ENCODE measurements around the gene COL16A1. TPM values are rescaled to one million over a fixed set of nuclear protein-coding genes. Genes with fewer than 3 reads are reported as not detected.

The COL16A1 gene
- total RNA-seq, 1 experiment from 2014 or later, result 0.50 TPM

DNA sequence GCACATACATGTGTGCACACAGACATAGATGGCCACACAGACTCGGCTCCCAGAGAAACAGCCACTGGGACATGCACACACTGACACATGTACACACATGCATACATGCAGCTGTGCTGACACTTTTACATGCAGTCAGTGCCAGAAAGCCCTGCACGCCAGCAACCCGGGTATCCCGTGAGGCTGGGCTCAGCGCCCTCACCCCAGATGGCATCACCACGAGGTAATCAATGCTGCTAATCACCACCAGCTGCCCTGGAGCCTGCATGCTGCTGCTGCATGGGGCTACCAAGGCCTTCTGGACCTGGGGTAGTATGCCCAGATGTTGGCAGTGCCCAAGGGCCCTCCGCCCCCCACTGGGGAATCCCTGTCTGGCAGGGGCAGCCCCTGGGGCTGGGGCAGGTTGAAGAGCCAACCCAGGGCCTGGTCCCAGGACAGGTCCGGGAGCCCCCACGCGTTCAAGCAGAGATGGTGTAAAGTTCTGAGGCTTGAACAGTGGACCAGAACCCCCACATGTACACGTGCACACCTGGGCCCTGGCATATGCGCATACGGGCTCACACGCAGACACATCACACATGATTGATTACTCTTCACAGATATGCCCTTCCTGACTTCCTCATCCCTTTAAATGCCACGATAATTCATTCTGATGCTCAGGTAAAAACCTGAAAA is 2.7 kb upstream of the COL16A1 start:
- no peak overlapping the region for H3K4me3 Mint-ChIP-seq (ENCODE audit: unreplicated experiment)
- POLR2A ChIA-PET, result no interaction called here
- no peaks in the 10 kb centered on the region for H3K9me3 ChIP-seq
- H3K9me3 Mint-ChIP-seq (ENCODE audit: unreplicated experiment), result no peaks in the 10 kb centered on the region
- no peaks in the 10 kb centered on the region for H3K27me3 ChIP-seq (replicated peaks; ENCODE audit: control insufficient read depth, insufficient read depth, low read length)
- no peak overlapping the region for H3K27ac Mint-ChIP-seq (ENCODE audit: unreplicated experiment)
- DNase-seq, result no peak
- H3K36me3 ChIP-seq (ENCODE audit: control insufficient read depth, insufficient read depth, low read length), result no peaks in the 10 kb centered on the region
- no peaks in the 10 kb centered on the region; the same call in 1 of the 2 replicates for H3K4me1 ChIP-seq
- BruUV-seq (replicated peaks), result no TSS peak
- H3K27me3 Mint-ChIP-seq (ENCODE audit: insufficient read depth, unreplicated experiment), result no peaks in the 10 kb centered on the region
- H3K4me3 ChIP-seq (ENCODE audit: low read depth, low read length), result no peak overlapping the region
- intact Hi-C loops (cut with micrococcal nuclease; ENCODE audit: unreplicated experiment), result no loop called here
- CTCF ChIA-PET, result no interaction called here
- TF ChIP-seq, protein P1, sequence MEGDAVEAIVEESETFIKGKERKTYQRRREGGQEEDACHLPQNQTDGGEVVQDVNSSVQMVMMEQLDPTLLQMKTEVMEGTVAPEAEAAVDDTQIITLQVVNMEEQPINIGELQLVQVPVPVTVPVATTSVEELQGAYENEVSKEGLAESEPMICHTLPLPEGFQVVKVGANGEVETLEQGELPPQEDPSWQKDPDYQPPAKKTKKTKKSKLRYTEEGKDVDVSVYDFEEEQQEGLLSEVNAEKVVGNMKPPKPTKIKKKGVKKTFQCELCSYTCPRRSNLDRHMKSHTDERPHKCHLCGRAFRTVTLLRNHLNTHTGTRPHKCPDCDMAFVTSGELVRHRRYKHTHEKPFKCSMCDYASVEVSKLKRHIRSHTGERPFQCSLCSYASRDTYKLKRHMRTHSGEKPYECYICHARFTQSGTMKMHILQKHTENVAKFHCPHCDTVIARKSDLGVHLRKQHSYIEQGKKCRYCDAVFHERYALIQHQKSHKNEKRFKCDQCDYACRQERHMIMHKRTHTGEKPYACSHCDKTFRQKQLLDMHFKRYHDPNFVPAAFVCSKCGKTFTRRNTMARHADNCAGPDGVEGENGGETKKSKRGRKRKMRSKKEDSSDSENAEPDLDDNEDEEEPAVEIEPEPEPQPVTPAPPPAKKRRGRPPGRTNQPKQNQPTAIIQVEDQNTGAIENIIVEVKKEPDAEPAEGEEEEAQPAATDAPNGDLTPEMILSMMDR (IDR thresholded peaks at IDR 0.05; ENCODE audit: insufficient read depth in 1 of 2, low read depth in 1 of 2, low read length in 1 of 2, severe bottlenecking in 1 of 2, unreplicated experiment in 1 of 2), result no peak
- peaks cover 9% of the 10 kb centered on the region for H3K4me1 Mint-ChIP-seq (ENCODE audit: low read depth, unreplicated experiment)
- no peaks in the 10 kb centered on the region for H3K36me3 Mint-ChIP-seq (ENCODE audit: insufficient read depth, unreplicated experiment)

DNA sequence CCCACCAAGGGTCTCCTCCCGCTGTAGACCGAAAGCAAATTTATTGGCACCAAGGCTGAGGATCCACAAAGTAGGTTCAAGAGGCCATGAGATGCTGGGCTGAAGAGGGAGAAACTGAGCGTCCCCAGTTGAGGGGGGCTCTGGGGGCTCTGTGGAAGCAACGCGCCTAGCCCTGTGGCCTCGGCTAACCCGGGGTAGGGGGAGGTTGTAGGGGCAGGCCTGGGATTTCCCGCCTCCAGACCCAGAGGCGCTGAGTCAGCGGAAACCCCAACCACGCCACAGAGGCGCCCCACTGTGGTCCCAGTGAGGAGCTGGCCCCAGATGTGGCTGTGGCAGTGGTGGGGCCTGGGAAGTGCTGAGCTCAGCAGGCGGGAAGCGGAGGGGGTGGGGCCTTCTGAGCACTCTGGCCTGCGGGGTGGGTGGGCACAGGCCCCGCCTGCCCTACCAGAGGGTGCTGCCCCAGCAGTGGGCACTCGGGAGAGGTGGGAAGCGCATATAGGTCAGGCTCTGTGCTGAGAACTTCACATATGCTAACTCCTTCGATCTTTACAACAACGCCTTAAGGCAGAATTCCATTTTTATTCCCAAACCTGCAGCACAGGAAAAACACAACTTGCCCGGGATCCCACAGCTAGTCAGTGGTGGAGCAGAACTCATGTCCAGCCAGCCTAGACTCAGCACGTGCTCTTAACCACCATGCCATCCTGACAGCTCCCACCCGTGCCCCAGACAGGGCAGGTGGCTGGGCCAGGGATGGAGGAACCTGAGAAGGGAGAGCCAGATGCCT is 1.5 kb upstream of the COL16A1 start:
- CTCF ChIA-PET, result no interaction called here
- BruUV-seq (replicated peaks), result no TSS peak
- no peak for DNase-seq
- no peaks in the 10 kb centered on the region for H3K27me3 ChIP-seq (replicated peaks; ENCODE audit: control insufficient read depth, insufficient read depth, low read length)
- Mint-ChIP-seq H3K4me1 (ENCODE audit: low read depth, unreplicated experiment) (peaks cover 15% of the 10 kb centered on the region), H3K36me3 (ENCODE audit: insufficient read depth, unreplicated experiment) (no peaks in the 10 kb centered on the region), H3K9me3 (ENCODE audit: unreplicated experiment) (no peaks in the 10 kb centered on the region), H3K27ac (ENCODE audit: unreplicated experiment) (no peak overlapping the region), H3K27me3 (ENCODE audit: insufficient read depth, unreplicated experiment) (no peaks in the 10 kb centered on the region), H3K4me3 (ENCODE audit: unreplicated experiment) (no peak overlapping the region)
- TF ChIP-seq, protein P1 (IDR thresholded peaks at IDR 0.05; ENCODE audit: insufficient read depth in 1 of 2, low read depth in 1 of 2, low read length in 1 of 2, severe bottlenecking in 1 of 2, unreplicated experiment in 1 of 2), result no peak
- H3K4me1 ChIP-seq, result peaks cover 12% of the 10 kb centered on the region
- H3K36me3 ChIP-seq (ENCODE audit: control insufficient read depth, insufficient read depth, low read length), result no peaks in the 10 kb centered on the region
- no peaks in the 10 kb centered on the region for H3K9me3 ChIP-seq
- POLR2A ChIA-PET, result interaction anchor here (0.6 kb wide), 1 partner anchor 47 kb away, joined by 4 read pairs; no protein-coding TSS in a partner anchor
- H3K4me3 ChIP-seq (ENCODE audit: low read depth, low read length), result no peak overlapping the region
- intact Hi-C loops (cut with micrococcal nuclease; ENCODE audit: unreplicated experiment), result no loop called here

DNA sequence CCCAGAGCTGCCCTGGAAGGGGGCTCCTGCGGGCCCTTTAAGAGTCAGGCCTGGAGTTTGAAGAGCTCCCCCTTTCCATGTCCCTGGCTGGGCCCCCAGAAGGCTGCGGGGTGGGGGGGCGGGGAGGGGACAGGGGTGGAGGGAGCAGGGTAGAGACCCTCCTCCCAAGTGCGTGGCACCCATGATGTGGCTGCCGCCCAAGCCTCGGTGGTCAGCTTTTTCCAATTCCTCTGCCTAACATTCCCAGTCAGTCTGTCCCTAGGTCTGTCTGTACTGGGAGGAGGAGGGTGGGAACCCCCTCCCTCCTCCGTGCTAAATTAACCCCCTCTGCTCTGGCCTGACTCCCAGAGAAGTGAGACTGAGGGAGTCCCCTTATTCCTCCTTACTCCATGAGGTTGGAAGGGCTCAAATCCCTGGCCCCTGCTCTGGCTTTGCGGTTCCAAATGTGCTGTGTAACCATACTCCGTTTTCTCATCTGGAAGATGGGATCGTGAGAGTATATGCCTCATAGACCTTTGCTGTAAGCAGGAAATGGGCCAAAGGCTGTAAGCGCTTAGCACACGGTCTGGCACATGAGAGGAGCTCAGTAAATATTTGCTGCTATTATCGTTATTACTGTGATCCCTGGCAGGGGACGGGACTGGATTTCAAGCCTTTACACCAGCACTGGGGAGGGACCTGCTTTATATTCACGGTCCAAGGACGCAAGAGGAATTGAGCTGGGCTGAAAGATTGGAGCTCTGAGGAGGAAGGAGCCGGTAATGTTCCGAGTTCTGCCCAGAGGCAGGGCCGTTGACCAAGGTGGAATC is 658 bp upstream of the COL16A1 start:
- Histone ChIP-seq H3K4me1 (peaks cover 13% of the 10 kb centered on the region), H3K9me3 (no peaks in the 10 kb centered on the region), H3K27me3 (replicated peaks; ENCODE audit: control insufficient read depth, insufficient read depth, low read length) (no peaks in the 10 kb centered on the region), H3K4me3 (ENCODE audit: low read depth, low read length) (no peak overlapping the region), H3K36me3 (ENCODE audit: control insufficient read depth, insufficient read depth, low read length) (no peaks in the 10 kb centered on the region)
- no TSS peak for BruUV-seq (replicated peaks)
- CTCF ChIA-PET, result interaction anchor here (1.0 kb wide), 1 partner anchor 85 kb away, joined by 8 read pairs; no protein-coding TSS in a partner anchor
- Mint-ChIP-seq H3K27me3 (ENCODE audit: insufficient read depth, unreplicated experiment) (no peaks in the 10 kb centered on the region), H3K4me3 (ENCODE audit: unreplicated experiment) (no peak overlapping the region), H3K4me1 (ENCODE audit: low read depth, unreplicated experiment) (peaks cover 16% of the 10 kb centered on the region), H3K9me3 (ENCODE audit: unreplicated experiment) (no peaks in the 10 kb centered on the region), H3K36me3 (ENCODE audit: insufficient read depth, unreplicated experiment) (no peaks in the 10 kb centered on the region), H3K27ac (ENCODE audit: unreplicated experiment) (no peak overlapping the region)
- no peak for DNase-seq
- TF ChIP-seq, protein P1 (IDR thresholded peaks at IDR 0.05; ENCODE audit: insufficient read depth in 1 of 2, low read depth in 1 of 2, low read length in 1 of 2, severe bottlenecking in 1 of 2, unreplicated experiment in 1 of 2), result no peak
- POLR2A ChIA-PET, result interaction anchor here (0.6 kb wide), 1 partner anchor 46 kb away, joined by 4 read pairs; no protein-coding TSS in a partner anchor
- intact Hi-C loops (cut with micrococcal nuclease; ENCODE audit: unreplicated experiment), result loop anchor here (5.0 kb wide), 1 partner anchor 42 kb away; no protein-coding TSS in a partner anchor

All from Caco-2 (cell line).